GM19099 (cell line): ENCODE data around the gene DPY19L2.

ENCODE experiments used
- POLR2A ChIP-seq: IDR thresholded peaks from 3 replicates; pipeline ENCODE4 v1.6.1; 2011; ENCODE audit warnings: low read depth; ENCODE audit not compliant: insufficient read length; ENCODE audit errors: extremely low read depth

Gene DPY19L2

GRCh38 chr12:63668028-63668799, at the start of gene DPY19L2:
Gene DPY19L2 (minus strand): TSS chr12:63668493. CDS start chr12:63668393, 100 bp downstream.
- no peak for TF ChIP-seq POLR2A

DNA sequence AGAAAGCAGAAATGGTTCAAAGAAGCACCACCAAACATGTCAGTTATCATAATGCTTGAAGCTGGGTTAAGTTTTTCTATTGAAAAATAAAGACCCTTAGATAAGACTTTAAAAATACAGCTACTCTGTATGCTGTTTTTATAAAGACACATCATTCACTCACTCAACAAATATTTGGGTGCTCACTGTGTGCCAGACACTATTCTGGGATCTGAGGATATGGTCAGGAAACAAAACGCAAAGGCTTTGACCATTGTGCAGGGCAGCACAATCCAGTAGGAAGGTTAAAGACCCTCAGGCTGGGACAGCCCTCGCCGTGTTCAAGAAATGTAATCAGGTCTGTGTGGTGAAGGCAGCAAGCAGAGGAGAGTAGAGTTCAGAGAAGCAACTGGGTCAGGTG, 38.0 kb upstream of the DPY19L2 start:
- TF ChIP-seq POLR2A = no peak

GRCh38 chr12:63525831-63526230, 142.5 kb downstream of the DPY19L2 start:
- no peak for TF ChIP-seq POLR2A

DNA sequence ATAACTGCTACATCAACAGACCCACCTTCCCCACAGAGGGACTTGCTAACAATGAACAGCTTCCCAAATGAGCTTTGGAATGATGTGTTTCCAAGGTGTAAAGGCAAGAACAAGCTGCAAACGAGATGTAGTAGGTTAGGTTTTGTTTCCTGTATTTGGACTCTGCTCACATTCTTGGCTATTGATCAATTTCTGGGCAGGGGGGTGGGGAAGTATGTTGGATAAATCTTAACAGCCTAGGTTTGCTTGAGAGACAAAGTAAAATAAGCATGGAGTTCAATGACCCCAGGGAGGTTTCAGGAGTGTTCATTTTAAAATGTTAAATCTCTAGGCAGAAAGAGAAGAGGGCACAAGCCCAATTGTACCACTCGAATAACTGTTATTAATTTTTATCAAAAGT, 146.6 kb downstream of the DPY19L2 start:
- TF ChIP-seq POLR2A = no peak
